Measurements from ENCODE around the gene ATP8A2.
"Not testable (repeated sequence)": the region's sequence is repeated elsewhere in the genome, so short reads cannot be mapped to it uniquely, and the experiment has no call there.

Gene ATP8A2

DNA sequence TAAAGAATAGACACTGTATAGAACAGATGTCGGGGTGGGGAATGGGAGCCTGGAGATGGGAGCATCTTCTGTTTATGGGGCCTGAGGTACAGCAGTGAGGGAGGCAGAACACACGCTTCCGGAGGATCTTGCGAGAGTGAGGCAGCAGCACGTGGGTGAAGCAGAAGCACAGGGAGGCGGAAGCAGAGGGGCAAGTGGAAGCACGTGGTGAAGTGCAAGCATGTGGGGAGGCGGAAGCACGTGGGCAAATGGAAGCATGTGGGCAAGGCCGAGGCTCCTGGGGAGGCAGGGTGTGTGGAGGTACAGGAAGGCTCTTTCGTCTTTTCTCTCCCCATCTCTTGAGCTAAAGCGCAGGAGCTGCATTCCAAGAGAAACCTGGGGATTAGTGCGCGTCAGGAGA lies 198.4 kb downstream of the ATP8A2 start:
- DNase-seq: no peak

GRCh38 chr13:25571237-25571636 lies 199.5 kb downstream of the ATP8A2 start:
- DNase-seq: no peak

DNA sequence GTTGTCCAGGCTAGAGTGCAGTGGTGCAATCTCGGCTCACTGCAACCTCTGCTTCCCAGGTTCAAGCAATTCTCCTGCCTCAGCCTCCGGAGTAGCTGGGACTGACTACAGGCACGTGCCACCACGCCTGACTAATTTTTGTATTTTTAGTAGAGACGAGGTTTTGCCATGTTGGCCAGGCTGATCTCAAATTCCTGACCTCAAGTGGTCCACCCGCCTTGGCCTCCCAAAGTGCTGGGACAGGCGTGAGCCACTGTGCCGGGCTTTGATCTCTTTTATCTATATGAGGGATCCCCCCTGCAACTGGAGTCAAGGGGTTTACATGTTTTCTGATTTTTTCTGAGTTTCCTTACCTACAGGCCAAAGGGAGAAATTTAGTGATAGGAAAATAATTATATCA lies 200.4 kb downstream of the ATP8A2 start:
- DNase-seq: not testable (repeated sequence)

DNA sequence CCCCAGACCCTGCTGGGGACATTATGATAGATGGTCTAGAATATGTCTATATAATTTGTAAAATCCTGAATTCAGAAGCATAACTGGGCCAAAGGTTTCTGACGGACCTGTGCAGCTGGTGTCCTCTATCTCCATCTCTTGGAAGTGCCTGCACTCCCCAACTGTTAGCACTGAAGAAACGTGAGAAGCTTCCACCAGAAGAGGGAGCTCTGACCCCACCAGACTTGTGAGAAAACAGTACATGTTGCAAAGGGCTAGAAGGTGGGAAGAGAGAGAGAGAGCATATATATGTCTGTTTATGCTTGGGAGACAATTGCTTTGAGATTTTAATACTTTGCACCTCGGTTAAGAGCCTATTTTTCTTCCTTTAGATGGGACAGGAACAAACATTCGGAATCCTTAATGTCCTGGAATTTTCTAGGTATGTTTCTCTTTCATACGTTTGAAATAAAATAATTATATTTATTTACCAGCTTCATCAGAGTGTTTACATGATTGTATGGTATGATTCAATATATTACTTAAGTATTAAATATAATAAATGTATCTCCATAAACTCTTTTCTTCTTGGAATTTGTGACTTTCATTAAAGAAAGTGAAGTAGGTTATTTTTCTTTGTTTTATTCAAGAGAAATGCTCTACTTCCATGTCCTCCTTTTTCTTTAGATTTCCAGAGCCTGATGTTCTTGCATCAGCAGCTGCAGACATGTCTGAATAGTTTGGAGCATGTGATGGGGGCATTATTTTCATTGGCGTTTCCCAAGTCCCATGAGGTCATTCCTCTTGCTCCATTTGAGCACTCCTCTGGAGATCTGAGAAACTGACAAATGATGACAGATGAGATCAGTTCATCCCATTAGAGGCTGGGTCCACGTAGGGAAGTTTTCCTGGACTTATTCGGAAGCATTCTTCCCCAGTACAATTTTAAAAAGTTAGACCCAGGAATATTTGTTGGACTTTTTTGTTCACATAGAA lies 202.9 kb downstream of the ATP8A2 start:
- peak; percentile 71 for DNase-seq

GRCh38 chr13:25575562-25575961 lies 203.8 kb downstream of the ATP8A2 start:
- DNase-seq: no peak

DNA sequence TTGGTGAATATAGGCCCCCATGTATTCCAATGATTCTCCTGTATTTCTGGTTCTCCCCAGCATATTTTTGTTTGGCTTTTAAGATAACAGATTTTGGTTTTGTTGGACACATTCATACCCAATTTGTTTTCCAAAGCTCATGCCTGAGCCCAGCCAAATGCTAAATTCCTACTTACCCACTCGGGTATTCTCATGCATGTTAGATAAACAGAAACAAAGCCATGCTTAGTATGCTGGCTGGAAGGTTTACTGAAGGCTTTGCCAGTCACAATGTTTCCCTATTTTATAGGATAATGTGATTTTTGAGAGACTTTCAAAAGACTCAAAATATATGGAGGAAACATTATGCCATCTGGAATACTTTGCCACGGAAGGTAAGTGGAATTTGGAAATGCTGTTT lies 206.8 kb downstream of the ATP8A2 start:
- DNase-seq: no peak

- DNase-seq: no peak
Measured at GRCh38 chr13:25579221-25579620, 207.4 kb downstream of the ATP8A2 start.

GRCh38 chr13:25581351-25581750 lies 209.6 kb downstream of the ATP8A2 start:
- DNase-seq: no peak

DNA sequence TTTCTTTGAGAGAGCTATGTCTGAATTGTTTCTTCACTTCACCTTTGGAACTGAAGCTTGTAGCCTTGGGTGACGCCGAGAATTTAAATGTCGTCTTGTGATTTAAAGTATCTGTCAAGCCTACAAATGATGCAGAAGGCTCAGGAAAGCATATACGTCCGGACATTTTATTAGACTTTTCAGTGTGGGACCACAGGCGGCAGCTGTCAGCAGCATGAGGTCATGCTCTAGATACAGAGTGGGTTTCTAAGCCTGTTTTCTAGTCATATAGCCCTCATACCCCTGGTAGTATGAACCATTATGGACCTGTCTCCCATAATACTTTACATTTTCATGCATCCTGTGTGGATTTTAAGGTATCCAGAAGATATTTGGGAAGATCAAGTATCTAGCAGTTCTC lies 212.3 kb downstream of the ATP8A2 start:
- DNase-seq: no peak

- no peak for DNase-seq
Measured at GRCh38 chr13:25585000-25585399, 213.2 kb downstream of the ATP8A2 start.

- DNase-seq: no peak
Measured at GRCh38 chr13:25587326-25587980, 215.7 kb downstream of the ATP8A2 start.

DNA sequence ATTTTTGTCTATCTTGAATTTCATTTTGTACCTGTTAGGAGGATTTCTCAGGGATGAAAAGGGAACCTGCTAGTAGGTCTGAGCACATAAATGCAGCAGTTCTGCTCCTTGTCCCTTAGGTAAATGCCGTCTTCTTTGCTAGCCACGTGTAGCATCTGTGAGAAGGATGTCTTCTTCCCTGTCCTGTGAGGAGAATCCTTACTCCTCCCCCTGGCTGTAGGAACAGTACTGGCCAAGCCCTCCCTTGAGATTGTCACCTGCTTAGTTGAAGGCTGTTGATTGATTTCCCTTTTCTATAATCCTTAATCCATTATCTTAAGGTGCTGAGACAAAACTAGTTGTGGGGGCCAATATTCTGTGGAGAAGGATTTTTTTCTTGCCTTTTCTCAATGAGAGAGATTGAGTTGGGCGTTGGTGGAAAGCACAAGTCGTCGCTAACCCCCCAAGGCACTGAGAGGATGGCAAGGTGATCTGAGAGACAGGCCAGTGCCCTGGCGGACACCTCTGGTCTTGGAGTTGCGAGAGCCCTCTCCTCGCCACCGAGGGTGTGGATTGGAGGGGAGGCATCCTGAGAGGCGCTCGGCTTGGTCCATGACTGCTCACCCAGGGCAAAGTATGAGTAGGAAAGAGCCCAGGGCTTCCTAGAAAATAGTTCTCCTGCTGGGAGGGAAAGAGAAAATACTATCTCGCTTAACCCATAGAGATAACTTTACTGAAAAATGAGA lies 216.7 kb downstream of the ATP8A2 start:
- DNase-seq: no peak

DNA sequence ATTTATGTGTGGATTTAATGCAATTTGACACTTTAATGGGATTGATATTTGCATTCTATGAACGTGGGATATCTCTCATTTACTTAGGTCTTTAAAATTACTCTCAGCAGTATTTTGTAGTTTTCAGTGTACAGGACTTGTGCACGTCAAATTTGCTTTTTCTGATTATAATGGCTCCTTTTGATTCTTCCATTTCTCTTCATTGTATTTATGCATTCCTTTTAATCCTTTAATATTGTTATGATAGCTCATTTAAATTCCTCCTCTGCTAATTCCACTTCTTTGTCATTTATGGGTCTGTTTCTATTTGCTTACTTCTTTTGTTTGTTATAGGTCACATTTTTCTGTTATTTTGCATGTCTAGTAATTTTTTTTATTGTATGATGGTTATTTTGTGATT lies 226.6 kb downstream of the ATP8A2 start:
- no peak for DNase-seq

GRCh38 chr13:25602176-25602575 lies 230.4 kb downstream of the ATP8A2 start:
- DNase-seq: no peak

- DNase-seq: no peak
Measured at GRCh38 chr13:25604106-25604505, 232.3 kb downstream of the ATP8A2 start.

DNA sequence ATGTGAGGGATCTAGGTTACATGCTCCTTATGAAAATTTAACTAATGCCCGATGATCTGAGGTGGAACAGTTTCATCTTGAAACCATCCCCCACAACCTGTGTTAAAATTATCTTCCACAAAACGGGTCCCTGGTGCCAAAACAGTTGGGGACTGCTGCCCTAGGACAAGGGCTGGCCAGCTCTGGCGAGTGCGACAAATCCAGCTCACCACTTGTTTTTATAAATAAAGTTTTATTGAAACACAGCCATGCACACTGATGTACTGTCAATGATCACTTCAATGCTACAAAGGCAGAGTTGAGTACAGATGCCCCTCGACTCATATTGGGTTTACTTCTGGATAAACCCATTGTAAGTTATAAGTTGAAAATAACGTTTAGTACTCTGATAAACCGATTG lies 235.3 kb downstream of the ATP8A2 start:
- no peak for DNase-seq

DNA sequence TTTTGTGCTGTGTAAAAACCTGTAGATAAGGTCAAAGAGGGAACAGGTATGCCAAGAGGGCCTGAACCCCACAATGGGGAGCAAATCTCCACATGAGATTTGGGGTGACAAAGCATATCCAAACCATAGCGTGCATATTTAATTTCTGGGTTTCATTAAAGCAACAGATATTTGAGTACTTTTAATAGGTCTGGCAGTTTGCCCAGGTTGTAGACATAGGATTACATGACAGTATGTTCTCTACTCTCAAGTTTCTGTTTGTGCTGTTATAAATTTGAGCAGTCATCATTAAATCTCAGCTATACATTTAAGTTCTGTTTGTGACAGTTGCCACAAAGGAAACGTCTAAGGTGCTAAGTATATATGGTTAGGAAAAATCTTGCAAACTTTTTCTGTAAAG lies 236.4 kb downstream of the ATP8A2 start:
- DNase-seq: no peak

GRCh38 chr13:25616674-25617073 lies 244.9 kb downstream of the ATP8A2 start:
- DNase-seq: no peak

- no peak for DNase-seq
Measured at GRCh38 chr13:25619897-25620296, 248.1 kb downstream of the ATP8A2 start.

DNA sequence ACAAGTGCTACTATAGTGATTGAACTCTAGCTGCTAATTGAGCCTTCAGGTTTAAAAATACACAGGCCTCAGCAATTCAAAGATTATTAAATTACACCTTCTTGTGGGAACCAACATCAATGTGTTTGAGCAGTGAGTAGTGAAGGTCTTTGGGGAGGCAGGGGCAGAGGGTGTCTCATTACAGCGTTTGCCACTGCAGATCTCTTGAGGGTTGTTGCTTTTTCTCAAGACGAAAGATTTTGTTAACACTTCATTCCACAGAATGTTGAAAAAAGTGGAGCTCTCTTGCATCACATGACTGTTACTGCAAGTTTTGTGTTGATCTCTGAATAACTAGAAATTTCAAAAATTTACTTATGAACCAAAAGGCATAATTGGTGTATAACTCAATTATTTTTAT lies 253.6 kb downstream of the ATP8A2 start:
- no peak for DNase-seq

DNA sequence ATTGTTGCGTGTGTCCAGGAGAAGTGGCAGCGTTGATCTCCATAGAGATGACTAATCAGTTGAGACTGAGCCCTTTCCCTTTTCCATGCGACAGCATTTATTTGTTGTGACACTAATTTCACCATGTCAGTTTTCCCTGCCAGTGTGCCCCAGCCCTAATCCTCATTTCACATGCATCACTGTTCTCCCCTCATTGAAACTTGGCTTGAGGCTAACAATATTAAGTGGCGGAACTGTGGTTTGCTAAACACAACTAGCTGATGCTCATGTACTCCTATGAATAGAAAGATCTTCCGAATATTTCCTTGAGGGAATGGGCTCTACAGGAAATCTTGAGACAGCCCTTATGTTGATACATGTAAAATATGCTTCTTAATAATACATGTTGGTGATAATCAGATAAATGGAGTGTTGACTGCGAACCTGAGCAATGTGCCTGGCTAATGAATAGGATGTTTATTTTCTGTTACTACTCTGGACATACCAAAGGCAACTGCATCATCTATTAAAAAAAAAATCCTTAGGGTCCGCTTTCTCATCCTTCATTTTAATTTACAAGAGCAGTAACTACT lies 258.6 kb downstream of the ATP8A2 start:
- DNase-seq: no peak

GRCh38 chr13:25632166-25632888 lies 260.6 kb downstream of the ATP8A2 start:
- DNase-seq: no peak

DNA sequence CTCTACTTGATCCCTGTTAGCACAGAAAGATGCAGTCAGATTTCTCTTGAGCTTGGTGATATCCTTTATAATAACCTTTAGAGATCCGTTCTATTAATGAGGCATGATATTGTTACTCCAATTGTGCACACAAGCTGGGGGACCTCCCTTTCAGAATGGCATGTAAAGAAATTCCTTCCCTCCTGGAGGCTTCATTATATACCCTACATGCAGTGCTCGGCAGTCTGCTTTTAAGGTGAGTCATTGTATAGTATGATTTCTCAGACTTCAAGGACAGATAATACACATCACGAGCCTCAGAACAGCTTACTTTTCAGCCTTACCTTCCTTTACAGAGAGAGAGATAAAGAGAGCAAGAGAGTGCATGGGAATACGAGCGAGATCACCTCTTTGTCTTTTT lies 261.3 kb downstream of the ATP8A2 start:
- no peak for DNase-seq

Measured in activated naive CD4-positive, alpha-beta T cell treated with anti-CD3 and anti-CD28 coated beads, Interleukin-2, amount 50 U/mL, for 16 hours (primary cell).